GM12875 (cell line): ENCODE data around the gene ACSL4.
"Not testable (repeated sequence)": the region's sequence is repeated elsewhere in the genome, so short reads cannot be mapped to it uniquely, and the experiment has no call there.

ENCODE experiments used
- H3K4me3 ChIP-seq: one replicate; pipeline ENCODE4 v1.5.1; 2011; ENCODE audit warnings: low read depth, low read length, control low read depth
- TF ChIP-seq, protein P1 (sequence below): IDR thresholded peaks from 2 replicates; pipeline ENCODE4 v1.5.1; 2011; ENCODE audit warnings: low read depth, mild to moderate bottlenecking, control low read depth, inconsistent platforms, low read length, moderate library complexity, borderline replicate concordance; ENCODE audit not compliant: insufficient read depth

Gene ACSL4

DNA sequence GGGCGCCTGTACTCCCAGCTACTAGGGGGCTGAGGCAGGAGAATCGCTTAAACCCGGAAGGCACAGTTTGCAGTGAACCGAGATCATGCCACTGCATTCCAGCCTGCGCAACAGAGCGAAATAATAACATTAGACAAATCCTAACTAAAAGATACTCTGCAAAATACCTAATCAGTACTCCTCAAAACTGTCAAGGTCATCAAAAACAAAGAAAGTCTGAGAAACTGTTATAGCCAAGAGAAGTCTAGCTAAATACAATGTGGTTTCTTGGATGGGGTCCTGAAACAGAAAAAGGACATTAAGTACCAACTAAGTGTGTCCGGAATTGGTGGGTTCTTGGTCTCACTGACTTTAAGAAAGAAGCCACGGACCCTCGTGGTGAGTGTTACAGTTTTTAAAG is 14.6 kb upstream of the ACSL4 start:
- TF ChIP-seq, protein P1, sequence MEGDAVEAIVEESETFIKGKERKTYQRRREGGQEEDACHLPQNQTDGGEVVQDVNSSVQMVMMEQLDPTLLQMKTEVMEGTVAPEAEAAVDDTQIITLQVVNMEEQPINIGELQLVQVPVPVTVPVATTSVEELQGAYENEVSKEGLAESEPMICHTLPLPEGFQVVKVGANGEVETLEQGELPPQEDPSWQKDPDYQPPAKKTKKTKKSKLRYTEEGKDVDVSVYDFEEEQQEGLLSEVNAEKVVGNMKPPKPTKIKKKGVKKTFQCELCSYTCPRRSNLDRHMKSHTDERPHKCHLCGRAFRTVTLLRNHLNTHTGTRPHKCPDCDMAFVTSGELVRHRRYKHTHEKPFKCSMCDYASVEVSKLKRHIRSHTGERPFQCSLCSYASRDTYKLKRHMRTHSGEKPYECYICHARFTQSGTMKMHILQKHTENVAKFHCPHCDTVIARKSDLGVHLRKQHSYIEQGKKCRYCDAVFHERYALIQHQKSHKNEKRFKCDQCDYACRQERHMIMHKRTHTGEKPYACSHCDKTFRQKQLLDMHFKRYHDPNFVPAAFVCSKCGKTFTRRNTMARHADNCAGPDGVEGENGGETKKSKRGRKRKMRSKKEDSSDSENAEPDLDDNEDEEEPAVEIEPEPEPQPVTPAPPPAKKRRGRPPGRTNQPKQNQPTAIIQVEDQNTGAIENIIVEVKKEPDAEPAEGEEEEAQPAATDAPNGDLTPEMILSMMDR = no peak
- H3K4me3 ChIP-seq = no peak overlapping the region

DNA sequence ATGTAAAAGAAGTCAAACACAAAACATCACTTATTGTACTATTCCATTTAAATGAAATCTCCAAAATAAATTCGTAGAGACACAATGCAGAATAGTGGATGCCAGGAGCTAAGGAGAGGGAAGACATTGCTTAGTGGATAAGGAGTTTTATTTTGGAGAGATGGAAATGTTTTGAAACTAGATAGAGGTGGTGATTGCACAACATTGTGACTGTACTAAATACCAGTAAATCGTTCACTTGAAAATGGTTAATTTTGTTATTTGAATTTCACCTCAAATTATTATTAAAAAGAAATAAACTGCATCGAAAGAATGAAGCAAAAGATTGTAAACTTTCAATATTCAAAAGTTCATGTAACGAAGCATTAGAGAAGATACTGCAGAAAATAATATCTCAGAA is 9.7 kb upstream of the ACSL4 start:
- no peak overlapping the region for H3K4me3 ChIP-seq
- TF ChIP-seq, protein P1 = no peak

DNA sequence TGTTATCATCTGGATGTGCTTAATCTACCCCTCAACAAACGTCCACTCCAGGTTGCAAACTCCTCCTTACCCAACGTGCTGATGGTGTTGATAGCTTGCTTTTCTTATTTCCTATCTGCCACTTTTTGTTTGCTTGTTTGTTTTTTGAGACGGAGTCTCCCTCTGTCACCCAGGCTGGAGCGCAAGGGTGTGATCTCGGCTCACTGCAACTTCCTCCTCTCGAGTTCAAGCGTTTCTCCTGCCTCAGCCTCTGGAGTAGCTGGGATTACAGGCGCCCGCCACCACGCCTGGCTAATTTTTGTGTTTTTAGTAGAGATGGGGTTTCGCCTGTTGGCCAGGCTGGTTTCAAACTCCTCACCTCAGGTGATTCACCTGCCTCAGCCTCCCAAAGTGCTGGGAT is 7.8 kb upstream of the ACSL4 start:
- H3K4me3 ChIP-seq = not testable (repeated sequence)

DNA sequence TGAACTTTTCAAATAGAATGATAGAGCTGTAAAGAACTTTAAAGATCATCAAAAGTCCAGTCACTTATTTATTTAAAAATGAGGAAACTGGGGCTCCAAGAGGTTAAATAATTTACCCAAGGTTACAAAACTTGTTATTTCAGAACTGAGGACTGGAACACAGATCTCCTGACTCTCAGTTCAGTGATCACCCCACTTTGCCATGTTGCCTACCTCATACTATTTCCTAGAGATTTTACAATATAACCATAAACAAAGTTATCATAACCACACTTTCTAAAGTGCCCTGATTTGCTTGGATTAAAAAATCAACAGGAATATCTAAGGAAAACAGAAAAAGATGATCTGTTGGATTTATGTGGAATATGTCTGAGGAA is 7.4 kb upstream of the ACSL4 start:
- TF ChIP-seq, protein P1 = no peak
- no peak overlapping the region for H3K4me3 ChIP-seq

DNA sequence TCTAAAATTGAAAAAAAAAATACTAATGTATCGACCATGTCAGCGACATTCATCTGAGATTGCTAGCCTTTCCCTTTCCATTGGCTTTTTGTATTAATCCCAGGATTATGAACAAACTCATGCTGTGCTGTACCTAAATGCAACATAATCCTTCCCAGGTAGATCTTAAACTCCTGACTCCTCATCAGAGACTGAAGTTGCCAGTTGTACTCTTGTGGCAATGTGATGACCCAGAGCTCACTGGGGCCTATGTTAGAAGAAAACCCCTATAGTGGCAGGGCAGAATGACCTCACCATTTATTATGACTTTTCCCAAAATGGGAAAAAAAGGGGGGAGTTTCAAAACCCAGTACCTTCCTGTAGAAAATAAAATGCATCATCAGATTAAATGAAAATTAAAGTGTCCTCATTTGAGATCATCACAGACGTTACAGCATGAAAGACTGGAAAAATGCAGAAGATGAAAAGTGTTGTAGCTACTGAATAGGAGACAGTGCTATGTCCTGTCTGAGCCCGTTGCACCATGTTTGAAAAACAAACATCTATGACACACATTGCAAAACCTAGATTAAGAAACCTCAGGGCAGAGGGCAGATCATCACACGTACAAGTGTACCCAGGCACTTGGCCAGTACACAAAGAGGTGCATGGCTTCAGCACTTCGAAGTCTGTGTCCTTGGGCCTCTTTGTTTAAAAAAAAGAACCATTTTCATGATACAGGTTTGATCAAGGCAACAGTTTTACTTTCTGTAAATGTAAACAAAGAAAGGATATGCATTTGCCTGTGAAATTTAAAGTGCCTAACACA is 6.8 kb upstream of the ACSL4 start:
- TF ChIP-seq, protein P1 = no peak

DNA sequence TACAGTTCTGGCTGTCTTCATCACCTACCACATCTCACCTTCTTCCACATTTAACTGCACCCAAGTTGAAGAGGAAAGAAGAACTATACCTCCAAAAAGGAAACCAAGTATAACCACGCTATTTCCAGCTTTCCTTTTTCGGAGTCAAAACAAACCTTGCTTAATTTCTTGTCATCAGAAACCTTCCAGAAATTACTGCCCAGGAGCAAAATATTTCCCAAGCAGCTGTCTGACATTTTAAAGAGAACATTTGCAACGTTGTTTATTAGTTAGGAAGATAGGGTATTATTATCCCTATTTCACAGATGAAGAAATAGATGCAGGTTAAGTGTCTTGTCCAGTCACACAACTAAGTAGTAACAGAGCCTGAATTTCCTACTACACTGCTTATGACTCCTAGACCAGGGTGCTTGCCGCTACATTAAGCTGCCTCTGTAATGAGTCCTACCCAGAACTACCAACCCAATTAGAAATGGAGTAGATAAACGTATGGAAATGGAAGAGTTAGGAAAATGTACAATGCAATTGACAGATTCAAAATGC is 2.2 kb upstream of the ACSL4 start:
- TF ChIP-seq, protein P1 = no peak
- no peak overlapping the region for H3K4me3 ChIP-seq

More for the DNA sequence above, 6.8 kb upstream of the ACSL4 start:
- no peak overlapping the region for H3K4me3 ChIP-seq

DNA sequence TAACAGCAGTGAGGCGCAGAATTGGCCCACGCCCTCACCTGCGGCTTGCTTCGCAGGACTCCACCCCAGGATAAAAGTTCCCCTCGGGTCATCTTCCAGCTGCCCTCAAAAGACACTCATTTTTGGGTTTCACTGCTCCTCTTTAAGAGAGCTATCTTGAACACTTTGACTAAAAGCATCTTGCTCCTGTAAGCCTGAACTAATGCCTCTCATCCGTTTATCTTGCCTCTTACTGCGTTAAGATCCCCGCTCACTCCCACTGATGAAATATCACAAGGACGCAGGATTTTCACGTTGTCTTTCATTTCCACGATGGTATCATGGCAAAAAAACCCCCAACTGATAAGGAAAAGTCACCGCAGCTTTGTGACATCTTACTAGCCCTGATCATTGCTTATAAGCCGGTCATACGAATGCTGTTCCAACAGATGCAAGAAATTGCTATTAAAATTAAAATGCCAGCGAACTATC is 591 bp upstream of the ACSL4 start:
- peak overlapping the region; percentile 82 for H3K4me3 ChIP-seq
- TF ChIP-seq, protein P1 = no peak
